Measurements from ENCODE around the gene EXOC3L4. TPM values are rescaled to one million over a fixed set of nuclear protein-coding genes. Genes with fewer than 3 reads are reported as not detected.
"Not testable (repeated sequence)": the region's sequence is repeated elsewhere in the genome, so short reads cannot be mapped to it uniquely, and the experiment has no call there.

EXOC3L4 gene
- total RNA-seq, 1 donor from 2014 or later: 1.1 TPM

DNA sequence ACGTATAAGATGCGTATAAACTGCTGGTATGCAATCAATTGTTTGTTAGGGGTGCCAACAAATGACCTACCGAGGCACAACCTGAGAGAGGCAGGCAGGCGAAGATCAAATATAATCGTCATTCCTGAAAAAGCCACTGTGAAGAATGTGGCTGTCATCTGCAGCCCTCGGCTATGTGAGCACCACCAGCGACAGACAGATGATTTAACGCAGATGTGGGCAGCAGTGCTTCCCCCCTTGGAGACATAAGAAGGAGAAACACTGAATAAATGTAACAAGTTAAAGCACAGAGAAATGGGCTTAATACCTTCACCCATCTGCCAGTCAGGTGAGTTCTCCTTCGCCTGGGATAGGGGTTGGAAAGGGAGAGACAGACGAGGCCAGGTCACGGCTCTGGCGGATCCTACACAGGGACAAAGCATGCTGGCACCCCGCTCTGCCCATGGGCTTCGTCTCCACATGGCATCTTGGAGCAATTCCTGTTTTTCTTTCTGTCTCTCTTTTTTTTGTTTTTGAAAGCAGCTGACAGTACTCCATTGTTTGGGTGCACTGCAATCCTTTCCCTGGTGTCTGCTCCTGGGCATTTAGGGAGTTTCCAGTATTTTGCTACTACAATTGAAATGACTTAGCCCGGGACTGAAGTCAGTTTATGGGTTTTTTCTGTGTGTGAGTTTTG, 56.9 kb downstream of the EXOC3L4 start:
- DNase-seq: no peak

DNA sequence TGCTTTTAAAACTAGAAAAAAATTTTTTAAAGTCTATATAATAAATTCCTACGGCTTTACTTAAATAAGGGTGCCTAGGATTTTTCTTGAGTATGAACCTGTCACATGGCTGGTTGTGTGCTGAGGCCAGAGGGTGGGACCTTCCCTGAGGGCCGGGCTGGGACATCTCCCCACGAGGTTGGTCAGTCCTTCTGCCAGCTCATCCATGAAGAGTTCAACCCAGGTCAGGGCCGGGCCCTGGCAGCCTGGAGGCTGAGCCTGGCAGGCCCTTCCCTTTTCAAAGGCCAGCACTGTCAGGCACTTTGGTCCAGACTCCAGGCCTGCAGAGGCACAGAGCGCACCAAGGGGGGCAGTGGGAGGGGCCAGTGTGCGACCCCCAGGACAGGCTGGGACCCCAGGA, 60.5 kb downstream of the EXOC3L4 start:
- no peak for DNase-seq

DNA sequence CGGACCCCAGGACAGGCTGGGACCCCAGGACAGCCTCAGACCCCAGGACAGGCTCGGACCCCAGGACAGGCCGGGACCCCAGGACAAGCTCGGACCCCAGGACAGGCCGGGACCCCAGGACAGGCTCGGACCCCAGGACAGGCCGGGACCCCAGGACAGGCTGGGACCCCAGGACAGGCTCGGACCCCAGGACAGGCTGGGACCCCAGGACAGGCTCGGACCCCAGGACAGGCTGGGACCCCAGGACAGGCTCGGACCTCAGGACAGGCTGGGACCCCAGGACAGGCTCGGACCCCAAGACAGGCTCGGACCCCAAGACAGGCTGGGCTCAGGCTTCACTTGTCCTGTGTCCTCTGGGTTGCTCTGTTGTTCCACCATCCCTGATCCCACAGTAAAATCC, 60.9 kb downstream of the EXOC3L4 start:
- not testable (repeated sequence) for DNase-seq

DNA sequence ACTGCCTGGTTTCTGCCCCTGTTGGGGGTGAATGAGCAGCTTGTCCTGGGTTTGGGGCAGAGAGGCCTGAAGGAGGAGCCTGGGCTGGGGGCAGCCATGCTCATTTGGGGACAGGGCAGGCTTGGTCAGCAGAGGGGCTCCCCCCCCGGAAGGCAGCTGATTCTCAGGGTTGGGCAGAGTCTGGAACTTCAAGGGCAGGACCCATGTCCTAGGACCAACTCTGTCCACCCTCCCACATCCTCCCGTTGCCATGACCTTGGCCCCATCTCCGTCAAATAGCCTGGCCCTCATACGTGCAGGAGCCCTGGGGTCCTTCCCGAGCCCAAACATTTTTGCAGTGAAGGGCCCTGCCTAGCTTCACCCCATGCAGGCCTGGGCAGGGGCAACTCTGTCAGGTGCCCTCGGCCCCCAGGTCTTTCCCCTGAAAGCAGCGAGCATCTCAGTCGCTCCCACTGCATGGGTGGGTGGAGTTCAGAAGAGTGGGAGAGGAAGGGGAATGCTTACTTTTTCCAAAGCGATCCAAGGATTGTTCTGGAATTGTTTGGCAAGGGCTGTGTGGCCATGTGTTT, 61.4 kb downstream of the EXOC3L4 start:
- DNase-seq: no peak

DNA sequence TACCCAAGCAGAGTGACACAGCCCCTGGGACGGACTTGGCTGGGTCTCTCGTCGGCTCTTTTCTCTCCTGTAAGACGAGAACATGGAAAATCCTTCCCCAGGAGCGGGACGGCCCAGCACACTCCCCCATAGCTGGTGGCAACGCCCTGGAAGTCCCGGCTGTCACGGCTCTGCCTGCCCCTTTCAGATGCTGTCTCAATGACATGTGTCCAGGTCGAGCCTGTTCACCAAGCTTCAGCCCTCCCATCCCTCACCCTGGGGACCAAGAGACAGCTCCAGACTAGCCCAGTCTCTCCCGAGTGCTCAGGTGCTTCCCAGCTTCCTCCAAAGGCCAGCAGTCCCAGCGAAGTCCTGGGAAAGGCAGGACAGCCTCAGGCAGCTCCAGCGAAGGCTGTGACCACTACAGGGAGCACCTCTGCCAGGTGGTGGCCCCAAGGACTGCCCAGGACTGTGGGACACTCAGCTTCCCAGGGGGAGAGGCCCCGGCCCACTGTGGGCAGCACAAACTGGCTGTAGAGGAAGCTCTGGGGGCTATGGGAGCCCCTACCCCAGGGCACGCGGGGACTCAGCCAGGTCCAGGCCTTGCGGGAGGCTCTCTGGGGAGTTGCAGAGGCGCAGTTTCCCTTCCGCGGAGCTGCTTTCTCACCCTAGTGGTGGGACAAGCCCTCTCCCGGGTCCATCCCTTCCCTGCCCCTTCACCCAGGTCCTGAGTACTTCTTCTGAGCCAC, 62.3 kb downstream of the EXOC3L4 start:
- DNase-seq: no peak

DNA sequence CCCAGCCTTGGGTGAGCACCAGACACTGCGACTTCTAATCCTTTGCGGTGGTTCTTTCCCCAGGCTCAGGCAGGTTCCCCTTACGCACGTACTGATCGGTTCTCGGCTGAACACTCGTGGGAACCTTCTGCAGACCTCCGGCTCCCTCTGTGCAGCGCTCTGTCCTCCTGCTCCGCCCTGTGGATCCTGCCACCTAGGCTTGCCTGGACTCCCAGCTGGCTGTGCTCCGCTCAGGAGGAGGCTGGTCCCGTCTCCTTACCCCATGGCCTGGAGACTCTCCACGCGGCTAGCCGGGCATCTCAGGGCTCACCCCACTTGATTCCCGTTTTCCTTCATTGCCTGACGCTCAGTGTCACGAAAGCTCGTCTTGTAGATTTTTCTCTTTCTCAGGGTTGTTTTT, 63.4 kb downstream of the EXOC3L4 start:
- DNase-seq: no peak

DNA sequence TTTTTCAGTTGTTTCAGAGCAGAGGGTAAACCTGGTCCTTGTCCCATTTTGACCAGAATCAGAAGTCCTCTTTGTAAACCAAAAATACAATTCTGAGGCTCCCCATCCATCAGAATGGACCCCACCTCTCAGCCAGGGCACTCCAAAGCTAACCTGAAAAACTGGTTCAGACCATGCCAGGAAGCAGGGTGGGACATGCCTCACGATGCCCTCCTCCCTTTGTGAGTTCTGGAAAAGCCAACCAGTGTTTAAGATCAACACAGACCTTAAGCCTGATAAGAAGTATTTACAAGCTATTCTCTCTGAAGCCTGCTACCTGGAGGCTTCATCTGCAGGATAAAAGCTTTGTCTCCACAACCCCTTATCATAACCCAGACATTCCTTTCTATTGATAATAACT, 64.2 kb downstream of the EXOC3L4 start:
- no peak for DNase-seq

Other genes with a start within 250 kb of the EXOC3L4 start
- gene AMN, start 172.1 kb upstream of the EXOC3L4 start, total RNA-seq: not detected
- 76.4 TPM for gene CDC42BPB, start 37.2 kb upstream of the EXOC3L4 start, total RNA-seq
- not detected for gene LBHD2, start 10.5 kb upstream of the EXOC3L4 start, total RNA-seq
- 18.2 TPM for gene TNFAIP2, start 28.7 kb downstream of the EXOC3L4 start, total RNA-seq
- gene EIF5, start 239.5 kb downstream of the EXOC3L4 start, total RNA-seq: 122 TPM